A549 (cell line): ENCODE data around the gene SHLD2. TPM values are rescaled to one million over a fixed set of nuclear protein-coding genes. Genes with fewer than 3 reads are reported as not detected.

ENCODE experiments used
- CBX2 ChIP-seq: fragments of 200-600 bp; sonication (generic); IDR thresholded peaks from 2 replicates; pipeline ENCODE4 v1.6.1; 2016; ENCODE audit warnings: low read depth, mild to moderate bottlenecking, borderline replicate concordance
- CBX8 ChIP-seq: fragments of 200-600 bp; sonication (generic); IDR thresholded peaks from 2 replicates; pipeline ENCODE4 v1.6.1; 2016
- CEBPB ChIP-seq, 2 experiments: fragments of >200 bp in 1 of 2; sonication (Bioruptor Twin) in 1 of 2; formaldehyde crosslinking in 1 of 2; IDR thresholded peaks; 2 replicates each; pipeline ENCODE4 v1.6.1; 2012 to 2016
- CHD4 ChIP-seq: fragments of 200-600 bp; sonication (generic); IDR thresholded peaks from 2 replicates; pipeline ENCODE4 v1.6.1; 2016; ENCODE audit warnings: antibody characterized with exemption, mild to moderate bottlenecking, borderline replicate concordance
- EP300 ChIP-seq, 2 experiments: fragments of >200 bp; sonication (Bioruptor Twin); formaldehyde crosslinking; IDR thresholded peaks; 2 replicates in 1 of 2; 3 replicates in 1 of 2; pipeline ENCODE4 v1.6.1; 2016 to 2017
- ESRRA ChIP-seq: fragments of 150-350 bp; IDR thresholded peaks from 2 replicates; pipeline ENCODE4 v1.6.1; 2014; ENCODE audit warnings: mild to moderate bottlenecking, low read length, borderline replicate concordance
- FOSB ChIP-seq: fragments of 250-450 bp; sonication (Bioruptor Pico); IDR thresholded peaks from 2 replicates; pipeline ENCODE4 v1.5.0; 2020; ENCODE audit warnings: mild to moderate bottlenecking, moderate library complexity
- GATA3 ChIP-seq: IDR thresholded peaks from 2 replicates; pipeline ENCODE4 v1.6.1; 2012; ENCODE audit warnings: borderline replicate concordance
- MYC ChIP-seq: IDR thresholded peaks from 2 replicates; pipeline ENCODE4 v1.6.1; 2012; ENCODE audit warnings: mild to moderate bottlenecking, inconsistent platforms, low read length, improper control_type of control experiment, borderline replicate concordance
- POLR2AphosphoS2 ChIP-seq: conservative IDR thresholded peaks from 2 replicates; pipeline ENCODE4 v1.6.1; 2012; ENCODE audit warnings: low read length, improper control_type of control experiment, inconsistent platforms
- RAD21 ChIP-seq, 2 experiments: fragments of >200 bp in 1 of 2; sonication (Bioruptor Twin) in 1 of 2; formaldehyde crosslinking in 1 of 2; IDR thresholded peaks in 1 of 2; conservative IDR thresholded peaks in 1 of 2; 2 replicates in 1 of 2; 3 replicates in 1 of 2; pipeline ENCODE4 v1.6.1; 2012 to 2018; ENCODE audit warnings: inconsistent platforms in 1 of 2
- RARB ChIP-seq: fragments of 250-450 bp; sonication (Bioruptor Pico); IDR thresholded peaks from 2 replicates; pipeline ENCODE4 v1.8.0; 2021; ENCODE audit warnings: mild to moderate bottlenecking, moderate library complexity
- RFX5 ChIP-seq: fragments of 450-650 bp; IDR thresholded peaks from 2 replicates; pipeline ENCODE4 v1.7.1; 2014; ENCODE audit warnings: antibody characterized with exemption, mild to moderate bottlenecking, moderate library complexity
- SMC3 ChIP-seq: fragments of >200 bp; sonication (Bioruptor Twin); formaldehyde crosslinking; IDR thresholded peaks from 3 replicates; pipeline ENCODE4 v1.6.1; 2018; ENCODE audit warnings: inconsistent platforms
- ZFP36 ChIP-seq: fragments of 450-650 bp; IDR thresholded peaks from 2 replicates; pipeline ENCODE4 v1.6.1; 2014; ENCODE audit warnings: borderline replicate concordance; ENCODE audit not compliant: partially characterized antibody
- ZNF302 ChIP-seq: fragments of 250-450 bp; sonication (Bioruptor Pico); IDR thresholded peaks from 2 replicates; pipeline ENCODE4 v1.9.0; 2021; ENCODE audit warnings: inconsistent platforms, mild to moderate bottlenecking, moderate library complexity
- ZSCAN20 ChIP-seq: fragments of 250-450 bp; sonication (Bioruptor Pico); IDR thresholded peaks from 2 replicates; pipeline ENCODE4 v1.8.0; 2022; ENCODE audit warnings: mild to moderate bottlenecking, moderate library complexity
- polyA plus RNA-seq, 4 experiments: library from polyadenylated mRNA; depleted of rRNA in 3 of 4; stranded (reverse); fragments of >200 nt; fragmentation: RNase III in 1 of 4; extraction: RNeasy Plus Mini Kit Qiagen cat#74134 plus additional on column Dnase treatment in 1 of 4; gene quantifications; 2 replicates in 3 of 4; 3 replicates in 1 of 4; pipeline ENCODE4 v1.2.3, GENCODE V29; 2011 to 2017
- TF ChIP-seq, protein P1 (sequence below): fragments of 200-600 bp; sonication (generic); IDR thresholded peaks from 2 replicates; pipeline ENCODE4 v1.6.1; 2016; ENCODE audit warnings: antibody characterized with exemption, mild to moderate bottlenecking, moderate library complexity
- TF ChIP-seq, protein P2 (sequence below): IDR thresholded peaks from 2 replicates; pipeline ENCODE4 v1.6.1; 2012
- TF ChIP-seq, protein P3 (sequence below): fragments of 250-450 bp; sonication (Bioruptor Pico); IDR thresholded peaks from 2 replicates; pipeline ENCODE4 v1.5.0; 2021; ENCODE audit warnings: mild to moderate bottlenecking, moderate library complexity, borderline replicate concordance
- TF ChIP-seq, protein P4 (sequence below): IDR thresholded peaks from 2 replicates; pipeline ENCODE4 v1.6.1; 2012; ENCODE audit warnings: low read depth, borderline replicate concordance
- TF ChIP-seq, protein P5 (sequence below): fragments of 150-350 bp; IDR thresholded peaks from 2 replicates; pipeline ENCODE4 v1.6.1; 2014; ENCODE audit warnings: low read depth, mild to moderate bottlenecking, low read length

Gene SHLD2
- polyA plus RNA-seq, 2 of the 4 experiments (the other 2 are of a cell fraction) = 22.9 to 45.4 TPM

DNA sequence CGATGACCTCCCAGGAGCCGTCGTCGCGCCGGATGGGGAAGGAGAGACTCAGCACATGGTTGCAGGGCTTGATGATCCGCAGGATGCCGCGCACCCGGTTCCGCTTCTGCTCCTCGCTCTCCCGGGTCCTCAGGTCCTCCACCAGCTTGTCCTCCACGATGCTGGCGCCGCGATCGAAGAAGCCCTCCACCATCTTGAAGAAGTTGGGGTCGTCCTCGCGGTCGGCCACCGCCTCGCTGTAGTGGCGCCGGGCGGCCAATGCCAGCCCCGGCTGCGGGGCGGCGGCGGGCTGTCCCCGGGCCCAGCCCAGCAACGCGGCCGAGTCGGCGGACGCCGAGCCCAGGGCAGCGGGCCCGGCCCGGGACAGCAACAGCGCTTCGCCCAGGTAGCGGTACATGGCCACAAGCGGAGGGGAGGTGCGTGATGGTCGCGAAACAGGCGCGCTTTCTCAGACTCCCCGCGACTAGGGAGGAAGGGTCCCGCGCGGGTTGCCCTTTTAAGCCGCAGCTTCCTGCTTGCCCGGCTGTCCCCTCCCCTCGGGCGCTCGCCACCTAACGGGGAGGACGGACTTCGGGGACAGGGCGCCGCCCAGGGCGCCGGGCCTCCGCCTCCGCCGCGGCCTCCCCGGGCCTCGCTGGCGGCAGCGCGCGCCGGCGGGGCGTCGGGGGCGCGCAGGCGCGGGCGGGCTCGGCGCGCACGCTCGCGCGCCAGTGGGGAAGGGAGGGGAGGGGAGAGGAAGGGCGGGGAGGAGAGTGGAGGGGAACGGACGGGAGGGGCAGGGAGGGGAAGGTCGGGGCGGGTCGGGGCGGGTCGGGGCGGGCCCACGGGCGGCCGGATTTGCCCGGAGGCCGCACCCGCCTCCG is at the start of gene SHLD2, which contains the start of gene GLUD1 (continued):
- TF ChIP-seq, protein P1, sequence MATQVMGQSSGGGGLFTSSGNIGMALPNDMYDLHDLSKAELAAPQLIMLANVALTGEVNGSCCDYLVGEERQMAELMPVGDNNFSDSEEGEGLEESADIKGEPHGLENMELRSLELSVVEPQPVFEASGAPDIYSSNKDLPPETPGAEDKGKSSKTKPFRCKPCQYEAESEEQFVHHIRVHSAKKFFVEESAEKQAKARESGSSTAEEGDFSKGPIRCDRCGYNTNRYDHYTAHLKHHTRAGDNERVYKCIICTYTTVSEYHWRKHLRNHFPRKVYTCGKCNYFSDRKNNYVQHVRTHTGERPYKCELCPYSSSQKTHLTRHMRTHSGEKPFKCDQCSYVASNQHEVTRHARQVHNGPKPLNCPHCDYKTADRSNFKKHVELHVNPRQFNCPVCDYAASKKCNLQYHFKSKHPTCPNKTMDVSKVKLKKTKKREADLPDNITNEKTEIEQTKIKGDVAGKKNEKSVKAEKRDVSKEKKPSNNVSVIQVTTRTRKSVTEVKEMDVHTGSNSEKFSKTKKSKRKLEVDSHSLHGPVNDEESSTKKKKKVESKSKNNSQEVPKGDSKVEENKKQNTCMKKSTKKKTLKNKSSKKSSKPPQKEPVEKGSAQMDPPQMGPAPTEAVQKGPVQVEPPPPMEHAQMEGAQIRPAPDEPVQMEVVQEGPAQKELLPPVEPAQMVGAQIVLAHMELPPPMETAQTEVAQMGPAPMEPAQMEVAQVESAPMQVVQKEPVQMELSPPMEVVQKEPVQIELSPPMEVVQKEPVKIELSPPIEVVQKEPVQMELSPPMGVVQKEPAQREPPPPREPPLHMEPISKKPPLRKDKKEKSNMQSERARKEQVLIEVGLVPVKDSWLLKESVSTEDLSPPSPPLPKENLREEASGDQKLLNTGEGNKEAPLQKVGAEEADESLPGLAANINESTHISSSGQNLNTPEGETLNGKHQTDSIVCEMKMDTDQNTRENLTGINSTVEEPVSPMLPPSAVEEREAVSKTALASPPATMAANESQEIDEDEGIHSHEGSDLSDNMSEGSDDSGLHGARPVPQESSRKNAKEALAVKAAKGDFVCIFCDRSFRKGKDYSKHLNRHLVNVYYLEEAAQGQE = no peak
- TF ChIP-seq ZSCAN20 (CRISPR knock-in tag) (no peak), RFX5 (no peak), CEBPB (IDR thresholded peaks at IDR 0.05) (no peak), CHD4 (no peak), ESRRA (no peak), MYC (no peak), GATA3 (no peak), EP300 (IDR thresholded peaks at IDR 0.05) (no peak), RARB (no peak), CBX8 (no peak), RAD21 (conservative IDR thresholded peaks at IDR 0.05 in 1 of 2, IDR thresholded peaks at IDR 0.05 in 1 of 2) (no peak), CBX2 (no peak), FOSB (CRISPR knock-in tag) (no peak), POLR2AphosphoS2 (no peak), SMC3 (no peak), ZNF302 (CRISPR knock-in tag) (no peak), ZFP36 (no peak)
- TF ChIP-seq, protein P2, sequence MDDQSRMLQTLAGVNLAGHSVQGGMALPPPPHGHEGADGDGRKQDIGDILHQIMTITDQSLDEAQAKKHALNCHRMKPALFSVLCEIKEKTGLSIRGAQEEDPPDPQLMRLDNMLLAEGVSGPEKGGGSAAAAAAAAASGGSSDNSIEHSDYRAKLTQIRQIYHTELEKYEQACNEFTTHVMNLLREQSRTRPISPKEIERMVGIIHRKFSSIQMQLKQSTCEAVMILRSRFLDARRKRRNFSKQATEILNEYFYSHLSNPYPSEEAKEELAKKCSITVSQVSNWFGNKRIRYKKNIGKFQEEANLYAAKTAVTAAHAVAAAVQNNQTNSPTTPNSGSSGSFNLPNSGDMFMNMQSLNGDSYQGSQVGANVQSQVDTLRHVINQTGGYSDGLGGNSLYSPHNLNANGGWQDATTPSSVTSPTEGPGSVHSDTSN = no peak
- TF ChIP-seq, protein P3, sequence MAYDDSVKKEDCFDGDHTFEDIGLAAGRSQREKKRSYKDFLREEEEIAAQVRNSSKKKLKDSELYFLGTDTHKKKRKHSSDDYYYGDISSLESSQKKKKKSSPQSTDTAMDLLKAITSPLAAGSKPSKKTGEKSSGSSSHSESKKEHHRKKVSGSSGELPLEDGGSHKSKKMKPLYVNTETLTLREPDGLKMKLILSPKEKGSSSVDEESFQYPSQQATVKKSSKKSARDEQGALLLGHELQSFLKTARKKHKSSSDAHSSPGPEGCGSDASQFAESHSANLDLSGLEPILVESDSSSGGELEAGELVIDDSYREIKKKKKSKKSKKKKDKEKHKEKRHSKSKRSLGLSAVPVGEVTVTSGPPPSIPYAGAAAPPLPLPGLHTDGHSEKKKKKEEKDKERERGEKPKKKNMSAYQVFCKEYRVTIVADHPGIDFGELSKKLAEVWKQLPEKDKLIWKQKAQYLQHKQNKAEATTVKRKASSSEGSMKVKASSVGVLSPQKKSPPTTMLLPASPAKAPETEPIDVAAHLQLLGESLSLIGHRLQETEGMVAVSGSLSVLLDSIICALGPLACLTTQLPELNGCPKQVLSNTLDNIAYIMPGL (CRISPR knock-in tag) = no peak
- TF ChIP-seq, protein P4, sequence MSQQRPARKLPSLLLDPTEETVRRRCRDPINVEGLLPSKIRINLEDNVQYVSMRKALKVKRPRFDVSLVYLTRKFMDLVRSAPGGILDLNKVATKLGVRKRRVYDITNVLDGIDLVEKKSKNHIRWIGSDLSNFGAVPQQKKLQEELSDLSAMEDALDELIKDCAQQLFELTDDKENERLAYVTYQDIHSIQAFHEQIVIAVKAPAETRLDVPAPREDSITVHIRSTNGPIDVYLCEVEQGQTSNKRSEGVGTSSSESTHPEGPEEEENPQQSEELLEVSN = 0 out of 2 replicates have a peak, but pooled peaks have one; percentile 6
- TF ChIP-seq, protein P5, sequence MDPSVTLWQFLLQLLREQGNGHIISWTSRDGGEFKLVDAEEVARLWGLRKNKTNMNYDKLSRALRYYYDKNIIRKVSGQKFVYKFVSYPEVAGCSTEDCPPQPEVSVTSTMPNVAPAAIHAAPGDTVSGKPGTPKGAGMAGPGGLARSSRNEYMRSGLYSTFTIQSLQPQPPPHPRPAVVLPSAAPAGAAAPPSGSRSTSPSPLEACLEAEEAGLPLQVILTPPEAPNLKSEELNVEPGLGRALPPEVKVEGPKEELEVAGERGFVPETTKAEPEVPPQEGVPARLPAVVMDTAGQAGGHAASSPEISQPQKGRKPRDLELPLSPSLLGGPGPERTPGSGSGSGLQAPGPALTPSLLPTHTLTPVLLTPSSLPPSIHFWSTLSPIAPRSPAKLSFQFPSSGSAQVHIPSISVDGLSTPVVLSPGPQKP = no peak
- TF ChIP-seq, all 56 proteins: peak for 6
